Lower leg skin (tissue), 4 donors: ENCODE results near the gene GRM8. TPM values are rescaled to one million over a fixed set of nuclear protein-coding genes. Genes with fewer than 3 reads are reported as not detected.

Experiments used
- DNase-seq, 2 donors: peaks; one replicate each; pipeline ENCODE4 v3.0.0-alpha.2; 2019; ENCODE audit warnings: low spot score in 2 of 2
- H3K4me3 ChIP-seq: fragments of 200-600 bp; sonication (generic); 2 replicates; pipeline ENCODE4 v1.5.1; 2017; ENCODE audit warnings: mild to moderate bottlenecking, low read depth; ENCODE audit not compliant: poor library complexity, severe bottlenecking
- CTCF ChIP-seq, 3 donors: fragments of 450-650 bp; IDR thresholded peaks; one replicate each; pipeline ENCODE4 v1.5.1; 2016; ENCODE audit warnings: antibody characterized with exemption in 3 of 3, mild to moderate bottlenecking in 3 of 3, moderate library complexity in 2 of 3
- POLR2A ChIP-seq, 2 donors: fragments of 450-650 bp; IDR thresholded peaks; one replicate each; pipeline ENCODE4 v1.6.1; 2016 to 2017; ENCODE audit warnings: antibody characterized with exemption in 2 of 2, mild to moderate bottlenecking in 1 of 2, moderate library complexity in 1 of 2
- WGBS, 2 donors: methylation state at CpG; one replicate each; pipeline ENCODE4 v1.1.5; 2018; 5-methylcytosine and 5-hydroxymethylcytosine counted together
- intact Hi-C: fragments of 100-400 bp; cut with DNase I; formaldehyde crosslinking; loops from one replicate; pipeline ENCODE4 v1.15.0; 2023; ENCODE audit warnings: low total_unique reads
- total RNA-seq, 4 donors: library from RNA; depleted of rRNA; stranded (reverse); fragments of >200 nt; gene quantifications; one replicate each; pipeline ENCODE4 v1.1.0, GENCODE V29; 2016

Gene GRM8
- total RNA-seq, 4 donors from 2014 or later: 0.45 TPM; not detected in 3

DNA sequence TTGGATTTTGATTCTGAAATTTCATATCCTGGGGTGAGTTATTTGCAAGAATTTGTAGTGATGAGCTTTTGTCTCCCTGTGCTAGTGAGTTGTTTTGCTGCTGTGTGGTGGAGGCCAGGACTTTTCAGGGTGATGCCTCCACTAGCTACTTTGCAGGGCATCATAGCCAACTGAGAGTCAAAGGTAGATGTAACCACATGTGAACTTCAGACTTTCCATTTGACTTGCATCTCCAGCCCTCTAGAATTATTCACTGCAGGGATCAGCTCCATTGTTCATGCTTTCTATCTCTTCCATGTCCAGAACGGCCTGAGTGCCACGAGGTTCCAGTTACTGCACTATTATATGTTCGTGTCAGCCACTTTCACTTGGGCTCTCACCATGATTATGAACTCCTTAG, 534.3 kb downstream of the GRM8 start:
- intact Hi-C loops: no loop called here
- no peak for DNase-seq
- no peak overlapping the region for H3K4me3 ChIP-seq
- WGBS, 2 donors: 77 to 86% methylated on average over 3 of the region's 3 CpGs
- TF ChIP-seq CTCF (IDR thresholded peaks at IDR 0.05) (no peak), POLR2A (IDR thresholded peaks at IDR 0.05) (no peak)

GRCh38 chr7:126716321-126716720, 536.4 kb downstream of the GRM8 start:
- no peak for TF ChIP-seq CTCF (IDR thresholded peaks at IDR 0.05)
- no peak for TF ChIP-seq POLR2A (IDR thresholded peaks at IDR 0.05)
- intact Hi-C loops: no loop called here
- DNase-seq: no peak
- no peak overlapping the region for H3K4me3 ChIP-seq
- WGBS, 2 donors: 49 to 66% methylated on average over 2 of the region's 2 CpGs

GRCh38 chr7:126715076-126715475, 537.7 kb downstream of the GRM8 start:
- H3K4me3 ChIP-seq: no peak overlapping the region
- no peak for DNase-seq
- intact Hi-C loops: no loop called here
- no peak for TF ChIP-seq CTCF (IDR thresholded peaks at IDR 0.05)
- TF ChIP-seq POLR2A (IDR thresholded peaks at IDR 0.05): no peak
- 52 to 54% methylated on average over 2 of the region's 2 CpGs for WGBS, 2 donors

GRCh38 chr7:126702242-126703016, 550.3 kb downstream of the GRM8 start:
- no peak for DNase-seq
- WGBS, 2 donors: 82 to 87% methylated on average over 7 of the region's 7 CpGs
- TF ChIP-seq CTCF (IDR thresholded peaks at IDR 0.05): no peak
- no peak for TF ChIP-seq POLR2A (IDR thresholded peaks at IDR 0.05)
- no peak overlapping the region for H3K4me3 ChIP-seq
- intact Hi-C loops: no loop called here

GRCh38 chr7:126700807-126701604, 551.7 kb downstream of the GRM8 start:
- intact Hi-C loops: no loop called here
- no peak for DNase-seq
- 16 to 17% methylated on average over 5 of the region's 5 CpGs for WGBS, 2 donors
- H3K4me3 ChIP-seq: no peak overlapping the region
- no peak for TF ChIP-seq CTCF (IDR thresholded peaks at IDR 0.05)
- no peak for TF ChIP-seq POLR2A (IDR thresholded peaks at IDR 0.05)
